Fibroblast of lung (primary cell): Measurements from ENCODE around the gene SMNDC1. TPM values are rescaled to one million over a fixed set of nuclear protein-coding genes. Genes with fewer than 3 reads are reported as not detected.

Experiments used
- DNase-seq, 2 donors: peaks; one replicate each; pipeline versions ENCODE4 v3.0.0 to v3.0.0-alpha.2; 2010; ENCODE audit warnings: low read depth in 2 of 2
- H2AFZ ChIP-seq: 2 replicates; pipeline ENCODE4 v1.5.1; 2012; ENCODE audit warnings: low read length, control low read depth, inconsistent platforms
- H3K27ac ChIP-seq: 2 replicates; pipeline ENCODE4 v1.5.1; 2011; ENCODE audit warnings: low read length, control low read depth; ENCODE audit not compliant: insufficient read depth
- H3K27me3 ChIP-seq: 2 replicates; pipeline ENCODE4 v1.5.1; 2011; ENCODE audit warnings: mild to moderate bottlenecking, low read length; ENCODE audit not compliant: control insufficient read depth, insufficient read depth
- H3K36me3 ChIP-seq: 2 replicates; pipeline ENCODE4 v1.5.1; 2011; ENCODE audit warnings: low read length; ENCODE audit not compliant: control insufficient read depth, insufficient read depth
- H3K4me1 ChIP-seq: 2 replicates; pipeline ENCODE4 v1.5.1; 2011; ENCODE audit warnings: low read length; ENCODE audit not compliant: control insufficient read depth, insufficient read depth; ENCODE audit errors: extremely low read depth
- H3K4me2 ChIP-seq: 2 replicates; pipeline ENCODE4 v1.5.1; 2011; ENCODE audit warnings: low read length, control low read depth; ENCODE audit not compliant: insufficient read depth; ENCODE audit errors: extremely low read depth
- H3K4me3 ChIP-seq, 4 experiments: fragments of 200-600 bp in 1 of 4; sonication (generic) in 1 of 4; replicated peaks in 1 of 4; 2 replicates each; pipeline ENCODE4 v1.5.1; 2011 to 2016; ENCODE audit warnings: low read length in 4 of 4, low read depth in 3 of 4, mild to moderate bottlenecking in 3 of 4, control low read depth in 2 of 4, inconsistent platforms in 1 of 4, mixed read lengths in 1 of 4; ENCODE audit not compliant: insufficient read depth in 1 of 4; ENCODE audit errors: control extremely low read depth in 1 of 4
- H3K79me2 ChIP-seq: 2 replicates; pipeline ENCODE4 v1.5.1; 2012; ENCODE audit warnings: mild to moderate bottlenecking, low read length, inconsistent platforms; ENCODE audit not compliant: control insufficient read depth, insufficient read depth
- H3K9ac ChIP-seq: 2 replicates; pipeline ENCODE4 v1.5.1; 2011; ENCODE audit warnings: mild to moderate bottlenecking, low read length, control low read depth; ENCODE audit not compliant: insufficient read depth
- H3K9me3 ChIP-seq: 2 replicates; pipeline ENCODE4 v1.5.1; 2012; ENCODE audit warnings: low read depth, low read length; ENCODE audit not compliant: control insufficient read depth, insufficient read depth
- H4K20me1 ChIP-seq: 2 replicates; pipeline ENCODE4 v1.5.1; 2011; ENCODE audit warnings: low read length; ENCODE audit not compliant: control insufficient read depth, insufficient read depth; ENCODE audit errors: extremely low read depth
- CTCF ChIP-seq, 2 donors: IDR thresholded peaks in 1 of 2; conservative IDR thresholded peaks in 1 of 2; 1 replicate in 1 of 2; 2 replicates in 1 of 2; pipeline ENCODE4 v1.5.1; 2011 to 2012; ENCODE audit warnings: low read length in 2 of 2, control low read depth in 1 of 2, inconsistent platforms in 1 of 2, low read depth in 1 of 2, mild to moderate bottlenecking in 1 of 2
- EZH2 ChIP-seq: IDR thresholded peaks from 2 replicates; pipeline ENCODE4 v1.5.1; 2012; ENCODE audit warnings: low read length, control low read depth, mild to moderate bottlenecking; ENCODE audit errors: missing control alignments
- polyA plus RNA-seq, 2 donors: library from polyadenylated mRNA; depleted of rRNA in 1 of 2; stranded (reverse) in 1 of 2; unstranded in 1 of 2; fragments of >200 nt; gene quantifications; 2 replicates each; pipeline ENCODE4 v1.2.1, GENCODE V29; 2011 to 2012; ENCODE audit warnings: missing spikeins in 1 of 2
- total RNA-seq: library from RNA; depleted of rRNA; stranded (reverse); fragments of >200 nt; gene quantifications from 2 replicates; pipeline ENCODE4 v1.2.1, GENCODE V29; 2014

The SMNDC1 gene
- total and polyA plus RNA-seq, 2 donors (not counting 1 experiment from before 2014, with no cell fraction given): 8.9 to 19.4 TPM

- Histone ChIP-seq H3K4me3 (no peak overlapping the region), H3K79me2 (no peaks in the 10 kb centered on the region), H3K9me3 (no peaks in the 10 kb centered on the region), H3K36me3 (no peaks in the 10 kb centered on the region), H3K27me3 (no peaks in the 10 kb centered on the region), H2AFZ (no peak overlapping the region), H3K4me1 (no peaks in the 10 kb centered on the region), H3K9ac (no peak overlapping the region), H3K27ac (no peak overlapping the region), H3K4me2 (no peak overlapping the region), H4K20me1 (no peaks in the 10 kb centered on the region)
- no peak for DNase-seq
- no peak for TF ChIP-seq EZH2
- no peak for TF ChIP-seq CTCF (conservative IDR thresholded peaks at IDR 0.05 in 1 of 2, IDR thresholded peaks at IDR 0.05 in 1 of 2; ENCODE audit: low read depth in 1 of 2, low read length in 2 of 2)
These were observed 42.2 kb upstream of the SMNDC1 start for GRCh38 chr10:110346914-110347313.

GRCh38 chr10:110345286-110345685 is 40.6 kb upstream of the SMNDC1 start:
- H3K4me3 ChIP-seq: no peak overlapping the region
- H3K27ac ChIP-seq: no peak overlapping the region
- H3K9me3 ChIP-seq: no peaks in the 10 kb centered on the region
- no peaks in the 10 kb centered on the region for H3K79me2 ChIP-seq
- no peak overlapping the region for H2AFZ ChIP-seq
- no peak for DNase-seq
- no peaks in the 10 kb centered on the region for H3K4me1 ChIP-seq
- TF ChIP-seq EZH2 (no peak), CTCF (conservative IDR thresholded peaks at IDR 0.05 in 1 of 2, IDR thresholded peaks at IDR 0.05 in 1 of 2; ENCODE audit: low read depth in 1 of 2, low read length in 2 of 2) (no peak)
- no peaks in the 10 kb centered on the region for H3K36me3 ChIP-seq
- H3K9ac ChIP-seq: no peak overlapping the region
- H3K4me2 ChIP-seq: no peak overlapping the region
- H4K20me1 ChIP-seq: no peaks in the 10 kb centered on the region
- H3K27me3 ChIP-seq: no peaks in the 10 kb centered on the region

- no peaks in the 10 kb centered on the region for H4K20me1 ChIP-seq
These were observed 39.9 kb upstream of the SMNDC1 start for GRCh38 chr10:110344622-110345021.

More at GRCh38 chr10:110344622-110345021, 39.9 kb upstream of the SMNDC1 start:
- H3K36me3 ChIP-seq: no peaks in the 10 kb centered on the region
- H3K4me1 ChIP-seq: no peaks in the 10 kb centered on the region
- H3K27ac ChIP-seq: no peak overlapping the region
- H3K4me3 ChIP-seq: no peak overlapping the region
- H3K4me2 ChIP-seq: no peak overlapping the region
- peak in 1 of 2 donors; percentile 50 for DNase-seq
- no peaks in the 10 kb centered on the region for H3K27me3 ChIP-seq
- no peaks in the 10 kb centered on the region for H3K79me2 ChIP-seq
- H3K9ac ChIP-seq: no peak overlapping the region
- no peak for TF ChIP-seq EZH2
- no peak for TF ChIP-seq CTCF (conservative IDR thresholded peaks at IDR 0.05 in 1 of 2, IDR thresholded peaks at IDR 0.05 in 1 of 2; ENCODE audit: low read depth in 1 of 2, low read length in 2 of 2)
- H3K9me3 ChIP-seq: no peaks in the 10 kb centered on the region
- no peak overlapping the region for H2AFZ ChIP-seq
